ACHN (cell line): Measurements from ENCODE around the gene MAPT.
"Not testable (repeated sequence)": the region's sequence is repeated elsewhere in the genome, so short reads cannot be mapped to it uniquely, and the experiment has no call there.

Experiments
- DNase-seq: peaks from one replicate; pipeline ENCODE4 v3.0.0-alpha.2; 2015
- in situ Hi-C: cut with HindIII; loops from 2 replicates; pipeline ENCODE4 v1.10.0; 2017; ENCODE audit warnings: low sequenced_read_pairs, low pct_ligation_motif_present, low pct_unique_long_range_greater_than_20kb

Gene MAPT

DNA sequence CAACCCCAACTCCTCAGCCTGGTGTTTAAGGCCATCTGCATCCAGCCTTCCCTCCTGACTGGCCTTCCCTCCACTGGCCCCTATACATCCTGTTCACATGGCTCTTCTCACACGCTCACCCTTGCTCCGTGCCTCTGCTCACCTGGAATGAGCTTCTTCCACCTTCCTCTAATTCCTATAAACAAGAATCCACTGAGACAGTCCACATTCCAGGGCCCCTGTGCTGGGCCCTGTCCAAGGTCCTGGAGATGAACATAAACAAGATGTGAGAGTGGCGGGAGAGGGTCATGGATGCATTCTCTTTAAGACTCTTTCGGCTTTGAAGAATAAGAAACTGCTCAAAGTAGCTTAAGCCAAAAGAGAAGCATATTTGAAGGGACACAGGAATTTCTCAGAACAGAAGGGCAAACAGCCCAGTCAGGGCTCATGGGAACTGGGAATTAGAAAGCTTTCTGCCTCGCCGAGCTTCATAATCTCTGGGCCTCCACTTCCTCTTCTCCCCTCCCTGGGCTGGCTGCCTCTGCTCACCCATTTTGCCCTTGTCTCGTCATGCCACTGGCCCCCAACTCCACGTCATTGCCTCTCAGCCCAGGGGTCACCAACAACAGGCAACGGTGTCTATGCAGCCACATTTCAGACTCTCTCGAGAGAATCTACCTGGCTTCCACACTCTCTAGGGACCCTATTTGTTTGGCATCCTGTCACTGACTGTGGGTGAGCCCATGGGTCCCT, 36.2 kb upstream of the MAPT start:
- in situ Hi-C loops: no loop called here
- peak; percentile 55 for DNase-seq

DNA sequence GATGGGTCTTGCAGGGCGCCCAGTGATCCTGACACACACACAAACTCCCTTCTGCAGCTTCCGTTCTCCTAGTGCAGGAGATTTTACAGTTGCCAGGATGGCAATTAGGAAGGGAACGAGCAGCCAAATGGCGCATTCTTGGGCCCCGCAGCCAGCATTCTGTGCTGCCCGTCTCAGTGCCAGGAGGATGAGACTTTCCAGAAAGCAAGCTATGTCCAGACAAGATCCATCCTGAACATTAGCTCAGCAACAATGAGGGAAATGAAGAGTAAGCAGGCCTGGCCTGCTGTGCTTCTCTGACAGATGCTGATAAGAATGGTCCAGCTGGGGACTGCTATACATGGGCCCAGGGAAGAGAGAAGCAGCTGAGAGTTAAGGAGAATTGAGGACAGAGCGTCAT, 33.2 kb upstream of the MAPT start:
- in situ Hi-C loops: no loop called here
- DNase-seq: no peak

DNA sequence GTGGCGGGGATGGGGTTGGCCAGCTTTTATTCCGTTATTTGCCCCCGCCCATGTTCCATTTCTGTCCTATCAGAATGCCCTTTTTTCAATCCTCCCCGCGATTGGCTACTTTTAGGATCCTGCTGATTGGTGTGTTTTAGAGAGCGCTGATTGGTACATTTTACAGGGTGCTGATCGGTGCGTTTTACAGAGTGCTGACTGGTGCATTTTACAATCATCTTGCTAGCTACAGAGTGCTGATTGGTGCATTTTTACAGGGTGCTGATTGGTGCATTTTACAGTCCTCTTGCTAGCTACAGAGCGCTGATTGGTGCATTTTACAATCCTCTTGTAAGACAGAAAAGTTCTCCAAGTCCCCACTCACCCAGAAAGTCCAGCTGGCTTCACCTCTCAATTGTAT, 32.2 kb upstream of the MAPT start:
- DNase-seq, in situ Hi-C loops: not testable (repeated sequence)

DNA sequence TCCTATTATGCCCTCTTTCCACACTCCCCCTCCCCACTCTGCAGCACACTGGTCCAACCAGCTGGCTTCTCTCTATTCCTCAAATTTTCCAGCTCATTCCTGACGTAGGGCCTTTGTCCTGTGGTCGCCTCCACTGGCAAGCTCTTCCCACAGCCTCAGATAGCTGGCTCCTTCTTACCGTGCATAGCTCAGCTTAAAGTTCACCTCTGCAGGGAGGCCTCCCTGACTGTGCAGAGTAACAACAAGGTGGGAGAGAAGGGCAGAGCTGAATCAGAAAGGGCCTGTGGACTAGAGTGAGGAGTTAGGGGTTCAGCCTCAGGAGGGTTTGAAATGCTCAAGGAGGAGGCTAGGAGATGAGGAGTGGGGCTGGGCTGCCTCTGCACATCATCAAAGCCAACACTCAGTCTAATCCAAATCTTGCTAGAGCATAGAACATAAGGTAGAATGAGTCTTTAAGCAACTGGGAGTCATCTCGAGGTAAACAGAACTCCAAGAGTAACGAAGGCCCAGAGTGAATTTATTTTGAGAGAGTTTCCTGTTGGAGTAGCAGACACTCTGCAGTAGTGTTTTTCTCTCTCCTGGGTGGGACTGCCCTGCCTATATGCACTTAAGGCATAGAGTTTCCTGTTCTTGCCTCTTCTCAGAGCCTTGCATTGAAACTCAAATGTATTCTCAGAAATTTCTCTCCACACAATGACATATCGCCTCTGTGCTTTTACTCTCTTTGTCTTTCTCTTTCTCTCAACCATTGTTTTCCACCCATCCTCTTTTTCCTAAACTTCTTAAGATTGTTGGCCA, 30.3 kb upstream of the MAPT start:
- in situ Hi-C loops: no loop called here
- no peak for DNase-seq

DNA sequence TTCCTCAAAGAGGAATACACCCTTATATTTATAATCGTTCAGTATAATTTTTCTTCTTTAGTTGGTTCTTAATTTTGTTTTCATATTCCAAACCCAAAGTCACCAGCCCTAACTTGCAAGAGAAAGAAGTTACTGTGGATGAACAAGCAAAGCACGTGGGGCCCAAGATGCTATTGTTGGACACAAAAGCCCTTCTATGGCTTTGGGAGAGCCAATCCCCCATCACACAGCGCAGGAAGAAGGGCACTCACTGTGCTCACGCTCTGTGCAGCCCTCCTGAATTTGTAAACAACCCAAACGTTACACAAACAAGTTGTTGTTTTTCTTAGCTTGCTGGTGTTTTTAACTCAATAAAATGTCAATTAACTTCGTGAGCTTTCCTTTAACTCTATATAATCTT, 27.2 kb upstream of the MAPT start:
- DNase-seq: no peak
- in situ Hi-C loops: no loop called here

- no peak for DNase-seq
- in situ Hi-C loops: no loop called here
These were observed 26.7 kb upstream of the MAPT start for GRCh38 chr17:45867702-45868101.

DNA sequence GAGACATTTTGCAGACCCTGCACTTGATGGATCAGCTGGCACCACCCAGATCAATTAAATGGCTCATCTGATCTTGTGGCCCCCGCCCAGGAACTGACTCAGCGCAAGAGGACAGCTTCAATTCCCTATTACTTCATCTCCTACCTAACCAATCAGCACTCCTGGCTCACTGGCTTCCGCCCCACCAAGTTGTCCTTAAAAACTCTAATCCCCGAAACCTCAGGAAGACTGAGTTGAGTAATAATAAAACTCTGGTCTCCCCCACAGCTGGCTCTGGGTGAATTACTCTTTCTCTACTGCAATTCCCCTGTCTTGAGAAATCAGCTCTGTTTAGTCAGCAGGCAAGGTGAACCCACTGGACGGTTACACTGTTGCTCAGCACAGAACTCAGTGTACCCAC, 26.1 kb upstream of the MAPT start:
- DNase-seq: no peak
- in situ Hi-C loops: no loop called here

DNA sequence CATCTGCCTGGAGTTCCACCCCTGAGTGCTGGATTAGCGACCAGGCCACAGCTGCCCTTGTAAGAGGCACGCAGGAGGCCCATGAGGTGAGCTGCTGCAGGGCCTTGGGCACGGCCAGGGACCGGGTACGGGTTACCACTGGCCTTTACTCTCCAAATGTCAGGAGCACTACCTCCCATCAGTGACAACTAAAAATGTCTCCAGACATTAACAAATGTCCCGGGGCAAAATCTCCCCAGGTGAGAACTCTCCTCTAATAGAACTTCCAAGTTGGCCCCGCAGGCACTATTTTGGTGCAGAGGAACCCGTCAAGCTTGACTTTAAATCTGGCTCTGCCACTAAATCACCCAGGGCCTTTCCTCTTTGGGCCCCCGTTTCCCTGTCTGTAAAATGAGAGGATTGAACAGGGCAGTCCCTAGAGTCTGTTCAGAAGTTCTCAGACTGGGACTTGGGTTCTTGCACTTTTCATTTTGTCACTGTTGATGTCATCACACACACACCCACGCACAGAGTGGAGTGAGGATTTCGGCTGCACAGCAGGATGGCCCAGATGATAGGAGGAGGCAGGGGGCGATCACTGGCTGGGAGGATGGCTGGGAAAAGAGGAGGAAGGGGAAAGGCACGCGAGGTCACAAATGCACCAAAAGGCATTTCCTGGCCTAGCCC, 24.5 kb upstream of the MAPT start:
- DNase-seq: no peak
- in situ Hi-C loops: no loop called here

GRCh38 chr17:45870342-45870974, 23.9 kb upstream of the MAPT start:
- in situ Hi-C loops: no loop called here
- no peak for DNase-seq

GRCh38 chr17:45871718-45872117, 22.6 kb upstream of the MAPT start:
- in situ Hi-C loops: no loop called here
- DNase-seq: no peak

GRCh38 chr17:45873728-45874127, 20.6 kb upstream of the MAPT start:
- DNase-seq: no peak
- in situ Hi-C loops: no loop called here

DNA sequence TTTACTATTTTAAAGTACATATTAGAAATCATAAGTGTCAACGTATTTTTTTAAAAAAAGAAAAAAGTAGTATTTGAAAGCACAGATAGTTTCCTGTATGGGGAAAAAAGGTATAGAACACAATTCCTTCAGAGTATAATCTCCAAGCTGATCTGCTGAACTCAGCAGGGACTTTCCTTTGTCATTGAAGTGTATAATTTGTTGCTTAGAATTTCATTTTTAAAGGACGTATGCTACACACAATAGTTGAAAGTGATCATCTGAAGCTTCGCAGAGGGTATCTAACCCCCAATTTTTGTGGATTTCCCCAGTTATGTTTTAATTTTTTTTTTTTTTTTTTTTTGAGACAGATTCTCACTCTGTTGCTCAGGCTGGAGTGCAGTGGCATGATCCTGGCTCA, 20.2 kb upstream of the MAPT start:
- no peak for DNase-seq
- in situ Hi-C loops: no loop called here

- in situ Hi-C loops: no loop called here
- no peak for DNase-seq
These were observed 17.8 kb upstream of the MAPT start for GRCh38 chr17:45876539-45876938.

DNA sequence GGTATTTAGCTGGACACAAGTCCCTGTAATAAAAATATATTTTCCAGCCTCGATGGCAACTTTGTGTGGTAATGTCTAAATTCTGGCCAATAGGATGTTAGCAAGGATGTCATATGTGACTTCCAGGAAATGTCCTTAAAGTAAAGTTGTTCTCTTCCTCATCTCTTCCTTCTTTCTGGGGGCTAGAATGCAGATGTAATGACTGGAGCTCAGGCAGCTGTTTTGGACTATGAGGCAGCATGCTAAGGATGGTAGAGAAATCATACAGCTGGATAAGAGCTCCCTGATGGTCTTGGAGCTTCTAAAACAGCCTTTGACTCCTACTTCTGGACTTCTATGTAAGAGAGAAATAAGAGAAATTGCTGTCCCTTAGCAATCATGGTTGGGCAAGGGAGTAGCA, 16.9 kb upstream of the MAPT start:
- no peak for DNase-seq
- in situ Hi-C loops: no loop called here

GRCh38 chr17:45883063-45883462, 11.3 kb upstream of the MAPT start:
- in situ Hi-C loops: no loop called here
- DNase-seq: no peak

- no peak for DNase-seq
- in situ Hi-C loops: no loop called here
These were observed 7.5 kb upstream of the MAPT start for GRCh38 chr17:45886852-45887251.

DNA sequence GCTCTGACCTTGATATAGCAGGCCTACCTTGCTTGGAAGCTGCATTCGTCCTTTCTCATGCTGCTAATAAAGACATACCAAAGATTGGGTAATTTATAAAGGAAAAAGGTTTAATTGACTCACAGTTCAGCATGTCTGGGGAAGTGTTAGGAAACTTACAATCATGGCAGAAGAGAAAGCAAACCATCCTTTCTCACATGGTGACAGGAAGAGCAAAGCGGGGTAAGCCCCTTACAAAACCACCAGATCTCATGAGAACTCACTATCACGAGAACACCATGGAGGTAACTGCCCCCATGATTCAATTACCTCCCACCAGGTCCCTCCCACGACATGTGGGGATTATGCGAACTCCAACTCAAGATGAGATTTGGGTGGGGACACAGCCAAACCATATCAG, 6.0 kb upstream of the MAPT start:
- DNase-seq: no peak
- in situ Hi-C loops: no loop called here

DNA sequence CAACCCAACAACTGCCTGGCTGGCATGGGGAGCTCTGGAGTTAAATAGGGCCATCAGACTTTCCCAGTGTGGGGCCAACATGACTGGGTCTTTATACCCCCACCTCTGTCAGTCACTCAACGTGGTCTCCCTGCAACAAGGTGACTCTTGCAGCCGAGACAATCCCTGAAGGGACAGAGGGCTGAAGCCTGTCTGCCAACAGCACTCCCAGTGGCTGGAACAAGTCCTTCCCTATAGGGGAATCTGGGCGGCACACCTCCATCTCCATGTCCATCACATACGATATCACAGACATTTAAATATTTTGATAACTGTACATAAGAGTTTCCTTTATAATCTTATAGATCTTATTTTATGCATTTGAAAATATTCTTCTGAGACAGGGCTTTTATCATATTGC, 4.8 kb upstream of the MAPT start:
- in situ Hi-C loops: no loop called here
- no peak for DNase-seq

GRCh38 chr17:45893725-45894021, 681 bp upstream of the MAPT start:
- no peak for DNase-seq
- in situ Hi-C loops: no loop called here
